CD4-positive, alpha-beta T cell treated with Interferon gamma for 1 hour (primary cell): ENCODE data around the gene EPN2.

Experiments
- DNase-seq: peaks from one replicate; pipeline ENCODE4 v3.0.0-alpha.2; 2020

Gene EPN2

GRCh38 chr17:19296786-19297778, 59.9 kb downstream of the EPN2 start:
- no peak for DNase-seq

- DNase-seq: no peak
Measured at GRCh38 chr17:19298569-19299213, 61.5 kb downstream of the EPN2 start.

GRCh38 chr17:19299214-19299747, 62.1 kb downstream of the EPN2 start:
- no peak for DNase-seq

GRCh38 chr17:19299866-19300265, 62.7 kb downstream of the EPN2 start:
- no peak for DNase-seq

- no peak for DNase-seq
Measured at GRCh38 chr17:19301274-19301951, 64.2 kb downstream of the EPN2 start.

- no peak for DNase-seq
Measured at GRCh38 chr17:19301973-19302372, 64.8 kb downstream of the EPN2 start.

GRCh38 chr17:19302791-19303331, 65.7 kb downstream of the EPN2 start:
- peak; percentile 29 for DNase-seq

- DNase-seq: no peak
Measured at GRCh38 chr17:19303367-19303776, 66.2 kb downstream of the EPN2 start.

- peak; percentile 68 for DNase-seq
Measured at GRCh38 chr17:19304209-19304608, 67.0 kb downstream of the EPN2 start.

- no peak for DNase-seq
Measured at GRCh38 chr17:19304751-19305150, 67.6 kb downstream of the EPN2 start.

GRCh38 chr17:19305256-19305655, 68.1 kb downstream of the EPN2 start:
- no peak for DNase-seq

- DNase-seq: no peak
Measured at GRCh38 chr17:19305761-19306159, 68.6 kb downstream of the EPN2 start.

- DNase-seq: peak; percentile 62
Measured at GRCh38 chr17:19306160-19307111, 69.3 kb downstream of the EPN2 start.

- no peak for DNase-seq
Measured at GRCh38 chr17:19307521-19307920, 70.4 kb downstream of the EPN2 start.

GRCh38 chr17:19308398-19308797, 71.2 kb downstream of the EPN2 start:
- no peak for DNase-seq

GRCh38 chr17:19309701-19310100, 72.5 kb downstream of the EPN2 start:
- no peak for DNase-seq

- DNase-seq: no peak
Measured at GRCh38 chr17:19310151-19310550, 73.0 kb downstream of the EPN2 start.

- DNase-seq: no peak
Measured at GRCh38 chr17:19311016-19311415, 73.8 kb downstream of the EPN2 start.

GRCh38 chr17:19311421-19312215, 74.5 kb downstream of the EPN2 start:
- no peak for DNase-seq

GRCh38 chr17:19312406-19312805, 75.2 kb downstream of the EPN2 start:
- DNase-seq: no peak
